ELR (cell line): ENCODE data around the gene RUNDC3A.

ENCODE experiments used
- DNase-seq: peaks from one replicate; pipeline ENCODE4 v3.0.0-alpha.2; 2015; ENCODE audit warnings: low read depth

RUNDC3A gene

DNA sequence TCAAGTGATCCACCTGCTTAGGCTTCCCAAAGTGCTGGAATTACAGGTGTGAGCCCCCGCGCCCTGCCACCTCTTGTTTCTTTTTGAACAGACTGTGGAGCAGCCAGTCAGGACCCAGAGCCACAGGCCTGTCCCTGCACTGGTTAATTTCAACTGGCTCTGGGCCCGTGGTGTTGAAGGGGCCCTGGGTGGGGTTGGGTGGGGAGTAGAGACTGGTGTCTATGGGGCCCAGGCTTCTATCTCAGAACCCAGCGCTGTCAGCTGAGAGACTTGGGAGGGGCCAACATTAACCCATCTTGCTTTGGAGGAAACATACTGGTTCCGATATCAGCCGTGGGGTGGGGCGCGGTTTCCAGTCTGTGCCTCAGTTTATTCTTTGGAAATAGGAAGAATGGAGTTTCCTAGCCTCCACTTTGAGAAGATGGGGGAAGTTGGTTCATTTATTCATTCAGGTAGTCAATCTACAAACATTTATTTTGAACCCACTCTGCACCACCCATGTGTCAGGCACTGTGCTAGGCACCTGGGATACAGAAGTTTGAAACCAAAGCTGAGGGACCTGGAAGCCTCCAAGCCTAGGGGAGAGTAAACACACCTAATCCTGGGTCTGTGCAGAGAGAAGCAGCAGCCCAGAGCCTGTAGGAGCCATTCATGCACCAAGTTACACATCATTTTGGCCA lies 24.9 kb upstream of the RUNDC3A start:
- no peak for DNase-seq

DNA sequence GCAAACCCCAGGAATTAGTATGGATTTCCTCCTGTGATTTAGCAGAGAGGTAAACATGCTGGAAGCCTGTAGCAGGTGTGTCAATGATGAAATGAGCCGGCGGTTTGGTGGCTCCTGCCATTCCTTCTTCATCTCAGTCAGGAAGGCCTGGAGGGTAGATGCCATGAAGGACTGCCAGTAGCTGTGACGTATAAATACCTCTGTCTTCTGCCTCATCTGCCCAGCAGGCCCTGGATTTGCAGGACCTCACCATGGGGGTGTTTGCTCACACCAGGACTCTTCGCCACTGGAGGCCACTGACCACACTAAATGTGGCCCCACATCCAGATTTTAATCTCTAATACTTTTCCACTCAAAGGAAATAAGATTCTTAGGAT lies 24.4 kb upstream of the RUNDC3A start:
- no peak for DNase-seq

- no peak for DNase-seq
Measured at GRCh38 chr17:44287651-44288050, 20.8 kb upstream of the RUNDC3A start.

DNA sequence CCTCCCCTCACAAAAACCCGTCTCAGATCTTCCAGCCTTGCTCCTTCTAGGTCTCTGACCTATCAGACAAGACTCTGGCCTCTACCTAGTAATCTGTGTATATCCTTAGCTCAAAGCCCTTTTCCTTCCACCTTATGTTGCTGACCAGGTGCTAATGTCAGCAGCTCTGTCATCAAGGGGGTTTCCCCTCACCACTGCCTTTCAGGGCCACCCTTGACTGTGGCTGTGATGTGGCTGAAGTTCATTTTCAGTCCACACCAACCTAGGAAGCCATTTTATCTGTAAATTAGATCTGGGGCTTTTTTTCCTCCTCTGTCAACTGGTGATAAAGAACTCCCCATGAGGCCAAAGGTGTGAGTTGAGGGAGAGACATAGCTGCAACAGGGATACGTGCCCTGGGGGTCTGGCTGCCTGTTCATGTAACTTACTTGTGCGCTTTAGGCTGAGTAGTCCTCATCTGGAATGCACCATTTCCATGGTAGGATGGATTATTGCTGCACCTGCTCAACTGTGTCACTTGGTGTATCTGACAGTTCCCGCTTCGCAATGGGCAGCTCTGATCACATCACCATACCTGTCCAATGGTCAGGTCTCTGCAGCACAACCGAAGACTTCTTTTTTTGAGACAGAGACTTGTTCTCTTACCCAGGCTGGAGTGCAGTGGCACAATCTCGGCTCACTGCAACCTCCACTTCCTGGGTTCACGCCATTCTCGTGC lies 14.7 kb upstream of the RUNDC3A start:
- no peak for DNase-seq

DNA sequence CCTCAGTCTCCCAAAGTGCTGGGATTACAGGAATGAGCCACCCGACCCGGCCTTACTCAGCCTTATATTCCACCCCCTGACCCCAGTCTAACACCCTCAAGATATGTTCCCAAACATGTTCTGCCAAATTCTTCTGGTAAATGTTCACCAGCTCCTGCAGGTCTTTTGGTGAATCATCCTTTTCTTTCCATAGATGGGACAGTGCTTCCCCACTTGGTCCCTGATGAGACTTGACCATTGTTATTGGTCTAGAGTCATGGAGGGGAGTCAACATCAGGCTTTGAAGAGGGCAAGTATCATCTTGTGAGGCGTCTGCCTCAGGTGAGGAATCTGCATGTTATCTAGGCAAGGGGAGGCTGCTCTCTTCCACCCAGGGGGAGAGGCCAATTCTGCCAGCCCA lies 10.4 kb upstream of the RUNDC3A start:
- no peak for DNase-seq

DNA sequence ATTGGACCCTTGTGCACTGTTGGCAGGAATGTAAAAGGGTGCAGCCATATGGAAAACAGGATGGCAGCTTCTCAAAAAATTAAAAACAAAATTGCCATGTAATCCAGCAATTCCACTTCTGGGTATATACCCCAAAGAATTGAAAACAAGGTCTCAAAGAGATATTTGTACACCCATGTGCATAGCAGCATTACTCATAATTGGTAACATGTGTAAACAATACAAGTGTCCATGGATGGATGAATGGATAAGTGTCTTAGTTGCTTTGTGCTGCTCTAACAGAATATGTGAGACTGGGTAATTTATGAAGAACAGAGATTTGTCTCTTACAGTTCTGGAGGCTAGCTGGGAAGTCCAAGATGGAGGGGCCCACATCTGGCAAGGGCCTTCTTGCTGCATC lies 3.8 kb upstream of the RUNDC3A start:
- no peak for DNase-seq

DNA sequence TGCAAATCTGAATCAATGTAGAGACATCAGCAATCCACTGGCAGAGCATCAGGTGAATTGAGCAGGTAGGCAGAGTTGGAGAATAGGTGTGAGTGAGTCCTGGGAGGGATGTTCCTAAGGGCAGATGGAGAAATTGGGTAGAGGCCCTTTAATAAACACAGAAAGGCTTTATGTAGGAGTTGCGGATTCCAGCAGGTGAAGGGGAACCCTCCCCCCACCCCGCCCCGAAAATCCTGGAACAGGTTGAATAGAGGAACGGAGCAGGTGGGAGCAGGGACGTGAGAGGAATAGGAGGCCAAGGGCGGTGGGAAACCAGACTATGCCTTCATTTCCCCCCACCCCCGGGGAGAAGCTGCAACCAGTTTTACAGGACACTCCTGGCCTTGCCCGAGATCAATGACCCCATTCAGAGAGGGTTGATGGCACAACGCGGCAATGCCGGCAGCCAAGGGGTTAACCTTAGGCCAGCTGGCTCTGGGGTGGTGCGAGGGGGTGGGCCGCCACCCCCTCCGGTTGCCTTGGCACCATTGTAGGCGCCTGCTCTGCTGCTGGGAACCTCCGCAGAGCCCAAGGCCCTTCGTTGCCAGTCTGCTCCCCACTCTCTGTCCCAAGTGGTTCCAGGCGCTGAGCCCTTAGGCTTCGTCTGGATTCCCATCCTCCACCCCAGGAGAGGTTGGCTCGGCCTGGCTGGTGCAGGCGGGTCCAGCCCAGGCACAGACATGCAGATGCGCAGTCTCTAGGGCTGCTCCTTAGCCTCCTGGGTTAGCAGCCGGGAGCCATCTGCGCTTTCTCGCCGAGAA lies 814 bp upstream of the RUNDC3A start:
- peak; percentile 39 for DNase-seq

GRCh38 chr17:44308865-44309264 lies 464 bp downstream of the RUNDC3A start:
- DNase-seq: no peak

DNA sequence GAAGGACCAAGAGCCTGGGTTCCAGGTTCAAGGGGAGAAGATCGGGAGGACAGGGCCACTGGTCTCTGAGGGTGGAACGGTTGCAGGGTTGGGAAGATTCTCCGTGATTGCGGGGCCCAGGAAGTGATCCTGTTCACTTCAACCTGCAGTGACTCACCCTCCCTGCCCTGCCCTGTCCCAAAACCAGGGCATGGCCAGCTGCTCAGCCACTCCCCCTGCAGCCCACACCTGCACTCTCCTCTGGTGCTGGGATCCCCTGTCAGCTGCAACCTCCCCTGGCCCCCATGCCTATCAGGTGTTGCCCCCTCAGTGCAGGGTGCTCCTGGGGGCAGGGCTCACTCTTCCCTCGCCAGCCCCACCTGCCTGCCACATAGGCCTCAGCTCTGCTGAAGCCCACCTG lies 1.1 kb downstream of the RUNDC3A start:
- no peak for DNase-seq

- DNase-seq: no peak
Measured at GRCh38 chr17:44310188-44310587, 1.8 kb downstream of the RUNDC3A start.

DNA sequence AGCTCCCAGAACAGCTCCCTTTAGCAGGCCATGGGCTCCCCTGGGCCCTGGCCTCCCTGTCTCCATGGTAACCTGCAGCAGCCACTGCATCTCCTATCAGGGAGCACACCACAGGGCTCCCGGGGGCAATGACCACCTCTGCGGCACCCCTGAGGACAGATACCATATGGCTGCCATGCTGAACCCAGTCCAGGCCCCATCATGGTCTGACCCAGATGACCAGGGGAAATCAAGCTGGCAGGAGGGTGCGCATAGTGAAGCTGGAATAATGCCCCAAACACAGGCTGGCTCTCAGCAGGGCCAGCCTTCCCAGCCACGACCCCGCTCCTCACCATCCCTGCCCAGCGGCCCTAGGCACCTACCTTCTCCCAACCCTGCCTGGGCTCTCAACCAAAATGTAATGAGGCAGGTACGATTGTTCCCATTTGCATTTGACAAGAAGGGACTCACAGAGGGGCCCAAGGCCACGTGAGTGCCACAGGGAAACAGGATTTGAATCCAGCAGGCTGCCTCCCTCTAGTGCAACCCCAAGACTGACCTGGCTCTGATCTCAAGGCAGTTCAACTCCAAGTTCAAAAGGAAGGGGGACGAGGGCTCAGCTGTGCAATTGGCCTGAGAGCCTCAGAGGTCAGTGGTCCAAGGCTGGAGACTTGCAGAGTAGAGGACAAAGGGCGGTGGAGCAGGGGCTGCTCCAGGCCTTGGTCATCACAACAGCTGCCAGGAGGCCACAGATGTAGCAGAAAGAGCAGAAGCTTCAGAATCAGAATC lies 2.4 kb downstream of the RUNDC3A start:
- DNase-seq: no peak

GRCh38 chr17:44311562-44312181 lies 3.3 kb downstream of the RUNDC3A start:
- DNase-seq: no peak

DNA sequence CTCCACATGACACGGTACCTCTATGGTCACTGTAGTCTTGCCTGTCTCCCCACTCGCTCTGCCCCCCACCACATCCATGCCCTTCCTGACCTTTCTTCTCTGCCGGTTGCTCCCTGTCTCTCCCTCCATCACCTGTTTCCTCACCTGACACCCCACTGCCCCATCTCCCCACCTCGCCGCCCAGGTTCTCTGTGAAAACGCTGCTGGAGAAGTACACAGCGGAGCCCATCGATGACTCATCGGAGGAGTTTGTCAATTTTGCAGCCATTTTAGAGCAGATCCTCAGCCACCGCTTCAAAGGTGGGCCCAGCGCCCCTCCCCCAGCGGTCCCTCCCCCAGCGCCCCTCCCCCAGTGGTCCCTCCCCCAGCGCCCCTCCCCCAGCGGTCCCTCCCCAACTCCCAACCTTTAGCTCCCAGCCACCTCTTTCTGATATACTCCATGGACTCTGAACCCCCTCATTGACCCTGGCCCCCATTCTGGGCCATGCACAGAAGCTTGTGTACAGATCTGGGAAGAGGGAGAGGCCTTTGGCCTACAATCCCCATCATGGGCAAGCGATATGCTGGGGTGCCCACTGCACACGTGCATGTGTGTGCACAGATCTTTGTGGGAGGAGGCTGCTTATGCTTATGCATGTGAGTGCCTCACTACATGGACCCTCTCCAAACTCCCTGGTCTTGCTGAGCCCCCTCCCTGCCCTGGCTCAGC lies 4.1 kb downstream of the RUNDC3A start:
- DNase-seq: no peak

DNA sequence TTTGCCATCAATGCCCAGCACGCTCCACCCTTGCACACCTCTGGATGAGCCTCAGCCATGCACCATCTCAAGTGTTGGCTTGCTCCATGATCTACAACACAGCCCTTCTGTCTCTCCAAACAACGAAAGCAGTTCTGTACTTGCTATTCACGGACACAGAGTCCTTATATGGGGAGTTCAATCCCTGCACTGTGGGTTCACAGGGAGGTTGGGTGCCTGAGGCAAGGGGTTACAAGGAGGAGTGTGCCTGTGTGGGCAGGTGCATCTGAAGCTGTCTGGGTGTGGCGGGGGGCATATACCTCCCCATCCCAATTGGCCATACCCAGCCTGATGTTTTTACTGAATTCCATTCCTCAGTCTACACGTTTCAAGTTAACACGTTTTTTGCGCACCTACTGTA lies 5.6 kb downstream of the RUNDC3A start:
- DNase-seq: no peak

DNA sequence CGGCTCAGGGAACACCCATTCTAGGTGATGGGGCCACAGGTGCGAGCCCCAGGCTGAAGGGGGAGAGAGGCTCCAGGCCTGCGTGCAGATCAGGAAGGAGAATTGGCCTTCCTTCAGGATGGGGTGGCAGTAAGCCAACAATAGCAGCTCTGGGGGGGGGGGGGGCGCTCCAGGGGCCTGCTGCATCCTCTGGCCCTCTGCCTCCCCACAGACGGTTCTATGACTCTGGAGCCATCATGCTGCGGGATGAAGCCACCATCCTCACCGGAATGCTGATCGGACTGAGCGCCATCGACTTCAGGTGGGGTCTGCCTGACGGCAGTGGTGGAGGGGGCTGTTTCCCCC lies 6.1 kb downstream of the RUNDC3A start:
- DNase-seq: no peak

DNA sequence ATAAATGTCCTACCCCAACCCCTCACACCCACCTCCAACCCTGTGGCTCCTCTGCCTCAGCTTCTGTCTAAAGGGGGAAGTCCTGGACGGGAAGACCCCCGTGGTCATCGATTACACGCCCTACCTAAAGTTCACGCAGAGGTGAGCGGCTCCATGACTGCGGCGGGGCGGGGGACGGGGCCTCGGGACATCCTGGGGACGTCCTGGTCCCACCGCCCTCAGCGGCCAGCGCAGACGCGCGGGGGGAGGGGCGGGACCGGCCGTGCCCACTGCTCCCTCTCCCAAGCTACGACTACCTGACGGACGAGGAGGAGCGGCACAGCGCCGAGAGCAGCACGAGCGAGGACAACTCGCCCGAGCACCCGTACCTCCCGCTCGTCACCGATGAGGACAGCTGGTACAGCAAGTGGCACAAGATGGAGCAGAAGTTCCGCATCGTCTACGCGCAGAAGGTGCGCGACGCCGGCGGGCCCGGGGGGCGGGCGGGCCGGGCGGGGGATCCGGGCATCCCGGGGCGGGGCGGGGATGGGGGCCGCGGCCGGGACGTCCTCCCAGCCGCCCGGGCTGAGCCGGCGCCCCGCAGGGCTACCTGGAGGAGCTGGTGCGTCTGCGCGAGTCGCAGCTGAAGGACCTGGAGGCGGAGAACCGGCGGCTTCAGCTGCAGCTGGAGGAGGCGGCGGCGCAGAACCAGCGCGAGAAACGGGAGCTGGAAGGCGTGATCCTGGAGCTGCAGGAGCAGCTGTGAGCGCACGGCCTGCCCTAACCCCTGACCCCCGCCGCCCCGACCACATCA lies 6.7 kb downstream of the RUNDC3A start:
- peak; percentile 51 for DNase-seq

GRCh38 chr17:44315760-44316731 lies 7.6 kb downstream of the RUNDC3A start:
- no peak for DNase-seq

GRCh38 chr17:44317545-44317944 lies 9.1 kb downstream of the RUNDC3A start:
- DNase-seq: no peak
